HG03159 (cell line): Measurements from ENCODE around the gene SLC12A5.
A peak's percentile ranks its signal among the peaks of the same experiment; 100 is the strongest.
"Not testable (repeated sequence)": the region's sequence is repeated elsewhere in the genome, so short reads cannot be mapped to it uniquely, and the experiment has no call there.

ENCODE experiments used
- ATAC-seq: cut with Tn5 transposase; IDR thresholded peaks from one replicate; pipeline ENCODE4 v1.9.1; 2021; ENCODE audit warnings: mild to moderate bottlenecking, moderate library complexity; ENCODE audit not compliant: unreplicated experiment

SLC12A5 gene

DNA sequence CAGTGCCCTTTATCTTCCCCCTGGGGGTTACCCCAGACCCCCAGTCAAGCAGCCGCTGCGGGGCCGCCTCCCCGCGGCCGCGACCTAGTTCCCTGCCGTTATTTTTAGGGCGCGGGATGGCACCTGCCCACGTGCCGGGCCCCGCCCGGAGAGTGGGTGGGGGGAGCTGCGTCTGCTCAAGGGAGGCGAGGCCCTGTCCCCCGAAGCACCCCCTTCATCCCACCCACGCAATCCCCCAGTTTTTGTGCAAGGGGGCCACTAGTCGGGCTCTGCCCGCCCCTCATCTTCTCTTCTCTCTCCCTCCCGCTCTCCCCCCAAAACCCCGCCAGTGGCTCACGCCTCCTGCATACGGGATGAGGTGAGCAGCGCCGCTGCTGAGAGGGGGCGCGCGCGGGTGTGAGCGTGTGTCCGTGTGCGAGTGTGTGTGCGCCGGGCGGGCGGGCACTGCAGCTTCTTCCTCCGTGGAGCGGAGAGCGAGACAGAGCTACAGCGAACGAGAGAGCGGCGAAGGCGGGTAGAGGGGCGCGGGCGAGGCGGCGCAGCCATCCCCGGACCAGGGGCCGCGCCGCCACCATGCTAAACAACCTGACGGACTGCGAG is at the start of gene SLC12A5:
Gene SLC12A5 (plus strand): TSS at position 444 of the 600 bp plus-strand sequence. CDS start 130 bp downstream, at position 574.
- ATAC-seq = no peak

DNA sequence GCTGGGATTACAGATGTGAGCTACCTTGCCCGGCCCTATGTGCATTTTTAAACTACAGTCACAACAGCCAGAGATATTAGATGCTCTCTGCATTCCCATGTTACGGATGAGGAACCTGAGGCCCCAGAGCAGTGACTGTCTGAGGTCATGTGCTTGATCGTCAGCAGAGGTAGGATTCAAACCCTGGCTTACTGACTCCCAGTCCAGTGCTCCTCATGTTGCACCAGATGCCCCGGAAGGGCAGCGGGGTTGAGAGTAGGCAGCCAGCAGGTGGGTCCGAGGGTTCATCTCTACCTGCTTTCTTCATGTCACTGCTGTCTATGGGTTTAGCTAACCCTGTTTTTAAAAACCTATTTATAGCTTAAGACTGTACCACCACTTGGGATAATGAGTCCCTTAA is 47.8 kb upstream of the SLC12A5 start:
- no peak for ATAC-seq

DNA sequence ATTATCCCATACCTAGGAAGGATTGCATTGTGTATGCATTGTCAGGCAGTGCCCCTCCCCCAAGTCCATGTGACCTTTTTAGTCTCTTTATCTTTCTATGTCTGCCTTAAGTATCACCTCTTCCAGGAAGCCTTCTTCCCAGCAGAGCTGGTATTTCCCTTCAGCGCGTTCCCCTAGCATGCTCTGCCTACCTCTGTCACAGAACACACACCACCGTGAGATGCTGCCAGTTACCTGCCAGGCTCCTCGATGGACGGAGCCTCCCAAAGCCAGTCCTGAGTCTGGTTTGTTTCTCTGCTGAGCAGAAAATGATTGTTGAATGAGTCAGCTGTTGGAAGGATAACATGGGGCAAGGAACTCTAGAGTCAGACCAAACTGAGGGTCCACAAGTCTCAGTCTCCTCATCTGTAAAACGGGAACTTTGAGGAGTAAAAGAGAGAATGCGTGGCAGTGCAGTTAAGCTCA is 45.7 kb upstream of the SLC12A5 start:
- ATAC-seq = no peak

DNA sequence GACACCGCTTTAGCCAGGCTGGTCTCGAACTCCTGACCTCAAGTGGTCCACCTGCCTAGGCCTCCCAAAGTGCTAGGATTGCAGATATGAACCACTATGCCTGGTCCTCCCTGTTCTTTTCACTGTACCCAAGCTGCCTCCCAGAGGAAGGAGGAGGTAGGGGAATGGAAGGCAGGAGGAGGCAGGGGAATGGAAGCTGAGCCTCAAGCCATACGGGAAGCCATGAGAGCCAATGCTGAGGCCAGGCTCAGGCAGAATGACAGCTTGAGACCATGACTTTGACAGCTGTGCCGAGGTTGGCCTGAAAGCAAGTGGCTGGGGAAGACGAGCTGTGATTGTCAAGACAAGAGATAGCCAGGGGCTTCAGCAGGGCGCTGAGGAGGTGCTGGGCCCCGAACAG is 43.4 kb upstream of the SLC12A5 start:
- ATAC-seq = no peak

DNA sequence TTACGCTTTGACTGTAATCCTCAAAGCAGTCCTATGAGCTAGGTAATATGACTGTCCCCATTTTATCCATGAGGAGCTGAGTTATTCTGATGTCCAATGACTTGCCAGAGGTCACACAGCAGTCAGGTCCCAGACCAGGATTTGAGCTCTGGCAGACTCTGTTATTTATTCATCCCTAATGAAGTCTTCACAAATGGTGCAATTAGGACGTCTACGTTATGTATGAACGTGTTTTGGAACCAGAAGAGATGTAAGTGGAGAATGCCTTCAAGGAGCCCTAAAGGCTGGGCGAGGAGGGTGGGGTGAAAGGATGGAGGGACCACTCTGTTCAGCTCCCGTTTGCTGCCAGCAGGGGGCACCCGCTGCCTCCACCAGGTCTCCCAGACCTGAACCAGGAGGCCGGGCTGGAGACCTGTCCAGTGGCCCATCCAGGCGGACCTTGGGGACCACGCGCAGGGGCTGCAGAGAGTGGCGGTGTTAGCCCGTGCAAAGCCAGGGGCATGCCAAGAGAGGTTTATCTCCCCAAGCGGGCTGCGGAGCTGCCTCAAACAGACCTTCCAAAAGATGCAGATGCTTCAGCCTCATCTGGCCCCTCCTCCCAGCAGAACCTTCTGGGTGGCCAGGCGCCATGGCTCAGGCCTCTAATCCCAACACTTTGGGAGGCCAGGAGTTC is 41.8 kb upstream of the SLC12A5 start:
- peak; percentile 60 for ATAC-seq

DNA sequence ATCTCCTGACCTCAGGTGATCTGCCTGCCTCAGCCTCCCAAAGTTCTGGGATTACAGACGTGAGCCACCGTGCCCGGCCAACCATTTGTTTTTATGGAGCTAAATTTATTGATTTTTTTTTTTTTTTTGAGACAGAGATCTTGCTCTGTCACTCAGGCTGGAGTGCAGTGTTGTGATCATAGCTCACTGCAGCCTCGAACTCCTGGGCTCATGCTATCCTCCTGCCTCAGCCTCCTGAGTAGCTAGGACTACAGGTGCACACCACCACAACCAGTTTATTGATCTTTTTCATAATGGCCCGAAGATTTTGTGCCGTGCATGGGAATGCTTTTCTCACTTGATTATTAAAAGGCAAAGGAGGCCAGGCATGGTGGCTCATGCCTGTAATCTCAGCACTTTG is 40.2 kb upstream of the SLC12A5 start:
- ATAC-seq = not testable (repeated sequence)

DNA sequence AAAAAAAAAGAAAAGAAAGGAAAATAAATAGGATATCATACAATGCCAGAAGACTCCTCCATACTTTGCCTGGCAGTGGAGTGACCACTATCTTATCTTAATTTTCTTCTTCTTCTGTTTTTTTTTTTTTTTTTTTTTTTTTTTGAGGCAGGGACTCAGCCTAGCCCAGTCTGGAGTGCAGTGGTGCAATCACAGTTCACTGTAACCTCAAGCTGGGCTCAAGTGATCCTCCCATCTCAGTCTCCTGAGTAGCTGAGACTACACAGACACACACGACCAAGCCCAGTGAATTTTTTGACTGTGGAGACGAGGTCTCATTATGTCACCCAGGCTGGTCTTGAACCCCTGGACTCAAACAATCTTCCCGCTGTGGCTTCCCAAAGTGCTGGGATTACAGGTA is 37.4 kb upstream of the SLC12A5 start:
- ATAC-seq = no peak

DNA sequence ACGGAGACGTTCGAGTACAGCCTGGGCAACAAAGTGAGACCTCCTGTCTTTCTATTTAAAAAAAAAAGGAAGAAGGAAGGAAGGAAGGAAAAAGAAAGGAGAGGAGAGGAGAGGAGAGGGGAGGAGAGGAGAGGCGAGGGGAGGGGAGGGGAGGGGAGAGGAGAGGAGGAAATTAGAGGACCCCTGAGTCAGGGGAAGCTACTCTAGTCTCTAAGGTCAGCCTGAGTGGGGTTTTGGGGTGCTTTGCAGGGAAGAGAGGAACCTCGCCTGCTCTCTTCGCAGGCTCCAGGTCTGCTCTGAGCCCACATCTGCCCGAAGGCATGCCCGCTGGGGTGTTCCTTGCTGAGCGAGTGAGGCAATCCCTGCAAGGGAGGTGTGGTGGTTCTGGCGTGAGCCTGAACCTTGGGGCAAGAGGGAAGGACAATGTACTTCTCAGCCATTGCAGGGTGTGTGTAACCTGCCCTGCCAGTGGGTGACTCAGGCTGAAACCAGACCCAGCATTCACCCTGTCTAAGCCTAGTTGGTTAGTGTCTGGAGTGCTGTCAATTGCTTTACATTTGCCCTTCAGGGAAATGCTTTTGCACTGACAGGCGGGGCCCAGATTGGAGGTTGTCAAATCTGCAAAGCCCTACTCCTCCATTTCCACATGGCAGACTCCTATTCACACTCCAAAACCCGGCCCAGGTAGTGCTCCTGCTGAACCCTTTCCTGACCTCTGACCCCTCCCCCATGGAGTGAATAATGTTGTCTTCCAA is 35.6 kb upstream of the SLC12A5 start:
- ATAC-seq = no peak

DNA sequence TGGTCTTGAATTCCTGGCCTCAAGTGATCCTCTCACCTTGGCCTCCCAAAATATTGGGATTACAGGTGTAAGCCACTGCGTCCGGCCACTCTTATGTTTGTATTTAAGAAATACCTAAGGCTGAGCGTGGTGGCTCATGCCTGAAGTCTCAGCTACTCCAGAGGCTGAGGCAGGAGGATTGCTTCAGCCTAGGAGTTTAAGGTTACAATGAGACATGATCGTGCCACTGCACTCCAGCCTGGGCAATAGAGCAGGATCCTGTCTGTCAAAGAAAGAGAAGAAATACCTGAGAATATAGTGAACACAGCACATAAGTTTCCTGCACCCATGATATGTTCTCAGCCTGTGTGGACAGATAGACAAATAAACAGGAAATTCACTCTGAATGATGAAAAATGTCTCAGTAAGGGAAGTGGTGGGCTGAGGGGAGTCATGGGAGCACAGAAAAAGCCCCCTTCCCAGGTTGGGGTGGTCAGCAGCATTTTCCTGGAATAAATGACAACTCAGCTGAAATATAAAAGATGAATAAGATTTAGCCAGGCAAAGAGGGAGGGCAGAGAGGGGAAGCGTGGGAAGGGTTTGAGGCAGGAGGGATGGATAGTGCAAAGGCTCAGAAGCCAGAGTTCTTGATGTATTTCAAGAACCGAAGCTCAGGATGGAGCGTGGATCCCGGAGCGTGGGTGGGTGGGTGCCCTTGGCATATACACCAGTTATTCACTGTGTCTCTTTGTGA is 34.1 kb upstream of the SLC12A5 start:
- ATAC-seq = no peak

DNA sequence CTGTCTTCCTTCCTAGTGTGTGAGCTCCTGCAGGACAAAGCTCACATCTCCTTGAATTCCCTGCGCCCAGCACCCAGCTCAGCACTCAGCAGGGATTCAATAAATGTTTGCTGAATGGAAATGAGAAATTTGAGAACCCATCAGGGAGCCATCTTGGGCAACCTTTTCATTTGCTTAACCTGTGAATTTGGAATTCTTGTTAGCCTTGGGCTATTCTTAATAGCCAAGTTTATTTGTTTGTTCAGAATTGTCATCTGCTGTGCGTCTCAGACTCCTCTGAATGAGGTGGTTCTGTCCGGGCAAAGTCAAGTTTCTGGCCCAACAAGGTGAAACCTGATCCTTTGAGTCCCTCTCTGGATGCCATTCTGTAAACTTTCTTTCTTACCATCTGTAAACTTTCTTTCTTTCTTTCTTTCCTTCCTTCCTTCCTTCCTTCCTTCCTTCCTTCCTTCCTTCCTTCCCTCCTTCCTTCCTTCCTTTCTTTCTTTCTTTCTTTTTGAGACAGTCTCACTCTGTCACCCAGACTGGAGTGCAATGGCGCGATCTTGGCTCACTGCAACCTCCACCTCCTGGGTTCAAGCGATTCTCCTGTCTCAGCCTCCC is 33.4 kb upstream of the SLC12A5 start:
- ATAC-seq = not testable (repeated sequence)

DNA sequence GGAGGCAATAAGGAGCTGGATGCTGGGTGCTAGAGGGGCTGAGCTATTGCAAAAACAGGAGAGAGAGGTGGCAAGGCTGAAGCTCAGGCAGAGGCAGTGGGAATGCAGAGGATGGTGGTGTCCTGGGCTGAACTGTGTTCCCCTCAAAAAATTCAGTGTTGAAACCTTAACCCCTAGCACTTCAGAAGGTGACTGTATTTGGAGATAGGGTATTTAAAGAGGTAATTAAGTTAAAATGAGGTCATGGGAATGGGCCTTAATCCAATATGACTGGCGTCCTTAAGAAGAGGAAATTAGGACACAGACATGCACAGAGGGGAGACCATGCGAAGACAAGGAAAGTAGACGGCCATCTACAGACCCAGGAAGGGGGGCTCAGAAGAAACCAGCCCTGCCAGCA is 31.8 kb upstream of the SLC12A5 start:
- ATAC-seq = no peak

DNA sequence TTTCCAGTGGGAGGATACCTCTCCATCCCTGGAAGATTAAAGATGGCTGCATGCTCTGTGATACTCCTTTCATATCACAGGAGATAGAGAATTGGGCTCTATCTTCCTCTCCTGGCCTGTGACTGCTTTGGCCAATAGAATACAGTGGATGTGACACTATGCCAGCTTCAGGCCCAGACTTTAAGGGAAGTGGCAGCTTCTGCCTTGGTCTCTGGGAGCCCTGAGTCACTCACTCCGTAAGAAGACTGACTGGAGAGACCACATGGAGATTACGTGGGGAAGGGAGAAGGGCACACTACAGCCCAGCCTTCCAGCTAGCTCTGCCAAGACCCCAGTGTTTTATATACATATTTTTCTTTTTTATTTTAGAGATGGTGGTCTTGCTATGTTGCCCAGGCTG is 30.7 kb upstream of the SLC12A5 start:
- ATAC-seq = no peak

DNA sequence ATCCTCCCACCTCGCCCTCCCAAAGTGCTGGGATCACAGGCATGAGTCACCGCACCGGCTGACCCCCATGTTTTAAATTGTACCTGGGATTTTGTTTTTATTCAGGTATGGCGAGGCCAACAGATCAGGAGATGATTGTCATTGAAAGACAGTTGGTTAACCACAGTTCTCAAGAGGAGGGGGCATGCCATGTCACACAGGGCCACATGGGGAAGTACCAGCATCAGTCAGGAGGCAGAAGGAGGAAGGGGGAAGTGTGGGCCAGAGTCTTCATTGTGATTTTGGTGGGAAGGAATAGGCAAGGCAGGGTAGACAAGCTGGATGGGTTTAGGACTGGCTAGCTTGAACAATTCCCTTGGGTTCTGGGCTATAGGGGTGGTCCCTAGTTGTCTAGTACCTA is 30.3 kb upstream of the SLC12A5 start:
- ATAC-seq = no peak

DNA sequence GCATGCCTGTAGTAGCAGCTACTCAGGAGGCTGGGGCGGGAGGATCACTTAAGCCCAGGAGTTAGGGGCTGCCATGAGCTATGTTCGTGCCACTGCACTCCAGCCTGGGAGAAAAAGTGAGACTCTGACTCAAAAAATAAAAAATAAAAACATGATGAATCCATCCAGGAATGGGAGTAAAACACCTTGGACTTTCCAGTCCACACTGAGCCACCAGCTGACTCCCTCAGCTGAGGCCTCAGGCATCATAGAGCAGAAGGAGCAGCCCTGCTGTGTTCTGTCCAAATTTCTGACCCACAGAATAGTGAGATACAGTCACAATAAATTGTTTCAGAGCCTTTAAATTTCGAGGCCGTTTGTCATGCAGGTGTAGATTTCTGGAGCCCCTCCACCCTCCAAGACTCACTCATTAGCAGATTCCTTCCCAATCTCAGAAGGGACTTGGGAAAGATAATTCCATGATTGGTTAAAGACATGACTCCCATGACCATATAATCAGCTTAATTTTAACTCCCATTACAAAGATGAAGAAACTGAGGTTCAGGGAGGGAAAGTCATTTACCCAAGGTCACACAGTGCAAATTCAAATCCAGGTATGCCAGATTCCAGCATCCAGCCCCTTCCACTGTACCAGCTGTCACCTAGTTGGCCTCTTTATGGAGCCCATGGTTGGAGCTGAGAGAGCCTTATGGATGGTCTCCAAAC is 29.3 kb upstream of the SLC12A5 start:
- no peak for ATAC-seq

DNA sequence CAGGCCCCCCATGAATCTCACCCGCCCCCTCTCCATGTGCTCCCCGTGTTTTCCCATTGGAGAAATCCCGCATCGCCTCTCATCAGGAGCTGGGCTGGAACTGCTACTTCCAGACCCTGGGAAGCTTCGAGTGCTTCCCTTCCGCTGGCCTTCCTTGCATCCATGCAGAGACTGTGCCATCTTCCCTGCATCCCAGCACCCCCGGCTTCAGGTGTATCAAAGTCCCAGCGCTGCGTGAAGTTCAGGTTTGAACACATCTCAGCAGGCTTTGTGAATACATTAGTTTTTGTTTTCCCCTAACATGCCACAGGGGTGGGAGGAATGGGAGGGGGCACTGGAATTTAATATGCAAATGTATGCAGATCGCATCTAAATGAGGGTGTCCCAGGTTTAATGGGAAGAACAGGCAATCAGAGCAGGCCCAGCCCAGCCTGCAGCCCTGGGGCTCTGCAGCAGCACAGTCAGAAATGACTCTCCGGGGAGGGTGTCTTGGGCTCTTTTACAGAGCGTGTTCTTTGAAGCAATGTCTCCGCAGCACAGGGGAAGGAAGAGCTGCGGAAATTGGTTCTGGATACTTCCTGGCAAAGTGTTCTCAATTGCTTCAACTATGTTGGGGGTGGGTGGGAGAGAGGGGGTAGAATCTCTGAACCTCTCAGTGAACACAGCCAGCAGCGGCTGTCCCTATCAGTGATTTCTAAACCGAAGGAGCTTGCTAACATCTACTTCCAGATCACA is 28.6 kb upstream of the SLC12A5 start:
- ATAC-seq = no peak

DNA sequence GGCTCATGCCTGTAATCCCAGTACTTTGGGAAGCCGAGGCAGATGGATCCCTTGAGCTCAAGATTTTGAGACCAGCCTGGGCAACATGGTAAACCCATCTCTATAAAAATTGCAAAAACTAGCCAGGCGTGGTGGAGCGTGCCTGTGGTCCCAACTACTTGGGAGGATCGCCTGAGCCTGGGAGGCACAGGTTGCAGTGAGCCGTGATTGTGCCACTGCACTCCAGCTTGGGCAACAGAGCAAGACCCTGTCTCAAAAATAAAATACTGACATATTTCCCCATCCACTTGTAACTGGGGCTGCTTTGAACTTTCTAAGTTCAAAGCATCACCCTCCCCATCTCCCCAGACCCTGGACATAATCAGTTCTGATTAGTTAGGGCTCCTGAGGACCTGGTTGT is 27.5 kb upstream of the SLC12A5 start:
- no peak for ATAC-seq

DNA sequence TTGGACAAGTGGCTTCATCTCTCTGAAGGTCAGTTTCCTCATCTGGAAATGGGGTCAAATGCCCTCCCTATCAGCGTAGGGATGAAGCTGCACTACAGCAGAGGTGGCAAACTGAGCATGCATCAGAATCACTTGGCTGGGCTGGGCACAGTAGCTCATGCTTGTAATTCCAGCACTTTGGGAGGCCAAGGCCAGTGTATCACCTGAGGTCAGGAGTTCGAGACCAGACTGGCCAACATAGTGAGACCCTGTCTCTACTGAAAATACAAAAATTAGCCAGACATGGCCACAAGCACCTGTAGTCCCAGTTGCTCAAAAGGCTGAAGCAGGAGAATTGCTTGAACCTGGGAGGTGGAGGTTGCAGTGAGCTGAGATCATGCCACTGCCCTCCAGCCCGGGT is 27.0 kb upstream of the SLC12A5 start:
- no peak for ATAC-seq

DNA sequence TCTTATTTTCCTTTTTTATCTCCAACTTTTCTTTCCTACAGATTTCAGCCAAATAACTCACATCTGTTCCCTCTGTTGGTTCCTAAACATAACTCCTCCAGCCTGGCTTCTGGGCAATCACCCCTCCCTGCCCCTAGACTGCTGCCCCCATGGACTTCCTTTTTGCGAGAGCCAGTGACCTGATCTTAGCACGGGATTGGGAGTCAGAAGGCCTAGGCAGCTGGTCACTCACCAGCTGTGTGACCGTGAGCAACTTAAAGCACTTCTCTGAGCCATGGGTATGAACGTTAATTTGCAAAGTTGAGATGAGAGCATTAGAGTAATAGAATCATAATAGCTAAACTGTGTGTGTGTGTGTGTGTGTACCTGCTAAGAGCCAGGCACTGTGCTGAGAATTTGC is 24.8 kb upstream of the SLC12A5 start:
- no peak for ATAC-seq

DNA sequence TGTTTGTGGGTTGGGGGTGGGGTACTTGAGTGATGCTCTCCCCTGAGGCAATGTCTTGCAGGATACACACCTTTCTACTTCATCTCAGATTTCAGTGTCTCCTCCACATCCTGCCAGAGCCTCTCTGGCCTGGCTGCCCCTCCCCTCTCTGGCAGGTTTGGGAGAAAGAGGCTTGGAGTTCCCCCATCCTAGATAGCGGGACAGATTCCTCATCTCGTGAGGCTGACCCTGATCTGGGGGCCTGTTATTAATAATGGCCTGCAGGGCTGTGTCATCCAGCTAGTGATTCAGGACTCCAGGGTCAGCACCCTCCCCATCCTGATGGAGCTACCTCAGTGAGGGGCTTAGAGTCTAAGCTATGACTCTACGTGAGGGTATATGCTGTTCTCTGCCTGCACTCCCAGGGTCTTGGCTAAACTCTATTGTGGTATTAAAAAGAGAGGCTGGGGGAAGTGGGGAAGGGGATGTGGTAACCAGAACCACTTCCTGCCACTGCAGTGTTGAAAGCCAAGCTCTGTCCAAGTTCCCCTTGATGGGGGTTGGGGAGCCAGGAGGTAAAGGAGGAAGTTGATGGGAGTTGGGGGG is 24.0 kb upstream of the SLC12A5 start:
- no peak for ATAC-seq
